T-cell (primary cell): ENCODE measurements around the gene CADM2. TPM values are rescaled to one million over a fixed set of nuclear protein-coding genes. Genes with fewer than 3 reads are reported as not detected.

ENCODE experiments used
- ATAC-seq, 4 experiments: fragments of 200-7000 bp in 3 of 4; fragments of 150-1000 bp in 1 of 4; cut with Tn5 transposase; replicated peaks in 1 of 4; 1 replicate in 3 of 4; 2 replicates in 1 of 4; pipeline ENCODE4 v1.10.0; 2021; ENCODE audit warnings: moderate library complexity in 3 of 4, mild to moderate bottlenecking in 2 of 4, moderate number of reproducible peaks in 1 of 4
- CTCF ChIA-PET, 2 donors: fragments of 300-600 bp; sonication (Branson Sonifier 250); formaldehyde crosslinking; loops; one replicate each; lab custom pipeline; 2022; ENCODE audit warnings: antibody characterized with exemption in 2 of 2; lab: Charles Lee
- POLR2A ChIA-PET, 2 donors: fragments of 300-600 bp; sonication (Branson Sonifier 250); formaldehyde crosslinking; loops; one replicate each; lab custom pipeline; 2022; ENCODE audit warnings: antibody characterized with exemption in 2 of 2; lab: Charles Lee
- DNase-seq, 35 experiments: peaks; one replicate each; pipeline versions ENCODE4 v3.0.0 to v3.0.0-alpha.2; 2013 to 2023
- H3K27ac ChIP-seq: one replicate; pipeline ENCODE4 v1.5.1; 2013; ENCODE audit warnings: low read length
- H3K27me3 ChIP-seq, 2 experiments: replicated peaks in 1 of 2; 1 replicate in 1 of 2; 2 replicates in 1 of 2; pipeline versions ENCODE4 v1.6.1 to v1.7.0; 2013; ENCODE audit warnings: low read length in 1 of 2, mixed read lengths in 1 of 2; ENCODE audit not compliant: control insufficient read depth in 2 of 2, insufficient read depth in 2 of 2; ENCODE audit errors: extremely low read depth in 1 of 2
- H3K36me3 ChIP-seq, 2 donors: 1 replicate in 1 of 2; 2 replicates in 1 of 2; pipeline versions ENCODE4 v1.6.1 to v1.7.0; 2013; ENCODE audit warnings: low read length in 1 of 2; ENCODE audit not compliant: control insufficient read depth in 2 of 2, insufficient read depth in 1 of 2; ENCODE audit errors: extremely low read depth in 1 of 2
- H3K4me1 ChIP-seq, 2 experiments: 1 replicate in 1 of 2; 2 replicates in 1 of 2; pipeline versions ENCODE4 v1.6.1 to v1.7.0; 2013; ENCODE audit warnings: low read length in 2 of 2, mixed read lengths in 1 of 2; ENCODE audit not compliant: insufficient read depth in 2 of 2, control insufficient read depth in 1 of 2; ENCODE audit errors: extremely low read depth in 1 of 2
- H3K4me3 ChIP-seq, 2 donors: 1 replicate in 1 of 2; 2 replicates in 1 of 2; pipeline versions ENCODE4 v1.5.1 to v1.7.0; 2013; ENCODE audit warnings: mild to moderate bottlenecking in 2 of 2, low read length in 1 of 2, moderate library complexity in 1 of 2; ENCODE audit not compliant: control insufficient read depth in 1 of 2; ENCODE audit errors: extremely low read depth in 1 of 2
- H3K9me3 ChIP-seq: 2 replicates; pipeline ENCODE4 v1.7.0; 2013
- H3K27ac Mint-ChIP-seq, 2 donors: one replicate each; pipeline ENCODE4 v1.8.0; 2020 to 2021; ENCODE audit warnings: mild to moderate bottlenecking in 2 of 2, mixed read lengths in 2 of 2
- H3K27me3 Mint-ChIP-seq, 2 donors: one replicate each; pipeline ENCODE4 v1.8.0; 2021 to 2022; ENCODE audit warnings: mixed read lengths in 2 of 2
- H3K36me3 Mint-ChIP-seq: one replicate; pipeline ENCODE4 v1.8.0; 2021; ENCODE audit warnings: mixed read lengths
- H3K4me1 Mint-ChIP-seq, 3 donors: one replicate each; pipeline ENCODE4 v1.8.0; 2020 to 2022; ENCODE audit warnings: mixed read lengths in 3 of 3, mild to moderate bottlenecking in 1 of 3
- H3K4me3 Mint-ChIP-seq, 3 donors: one replicate each; pipeline ENCODE4 v1.8.0; 2020 to 2022; ENCODE audit warnings: mild to moderate bottlenecking in 3 of 3, mixed read lengths in 3 of 3, moderate library complexity in 3 of 3
- H3K9me3 Mint-ChIP-seq, 3 donors: one replicate each; pipeline ENCODE4 v1.8.0; 2020 to 2022; ENCODE audit warnings: mixed read lengths in 3 of 3
- WGBS: methylation state at CpG from one replicate; pipeline ENCODE4 v1.1.5; 2013; ENCODE audit warnings: missing lambda C conversion rate; ENCODE audit not compliant: insufficient coverage; 5-methylcytosine and 5-hydroxymethylcytosine counted together
- total RNA-seq, 35 experiments: library from RNA in 6 of 35; stranded (reverse) in 6 of 35; fragments of 120-200 nt in 1 of 35; gene quantifications; one replicate each; pipeline versions ENCODE4 v1.2.1 to v1.2.4 and lab custom pipeline; 2013 to 2026

Gene CADM2
- total RNA-seq, 5 donors from 2014 or later (not counting 1 experiment from before 2014, with no cell fraction given): 0.23 to 0.25 TPM; not detected in 3

DNA sequence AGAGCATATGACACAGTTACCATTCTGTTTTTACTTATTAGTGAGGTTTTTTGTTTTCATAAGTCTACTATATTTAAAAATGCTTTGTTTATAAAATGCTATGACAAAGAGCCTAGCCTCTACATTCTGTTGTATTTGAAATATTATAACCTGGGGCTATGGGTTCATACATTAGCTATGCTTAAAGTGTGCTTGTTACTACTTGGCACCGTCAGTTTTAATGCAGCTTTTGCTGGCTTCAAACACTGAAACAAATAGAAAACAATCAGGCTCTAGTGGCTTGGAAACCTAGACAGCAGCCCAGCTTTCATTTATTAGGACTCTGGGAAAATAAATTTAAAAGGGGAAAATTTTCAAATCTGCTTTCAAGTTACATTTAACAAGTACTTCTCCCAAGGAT is 635.9 kb downstream of the CADM2 start:
- no peaks in the 10 kb centered on the region for H3K9me3 ChIP-seq
- no peak for DNase-seq
- CTCF ChIA-PET: no interaction called here
- no peaks in the 10 kb centered on the region for H3K4me1 Mint-ChIP-seq
- H3K4me1 ChIP-seq: no peaks in the 10 kb centered on the region
- H3K4me3 ChIP-seq: no peak overlapping the region
- H3K27ac Mint-ChIP-seq: no peak overlapping the region
- no peak overlapping the region for H3K27ac ChIP-seq
- H3K36me3 ChIP-seq: no peaks in the 10 kb centered on the region
- peaks cover 0 to 3% (median 0%) of the 10 kb centered on the region in 3 donors for H3K9me3 Mint-ChIP-seq
- H3K27me3 Mint-ChIP-seq: no peaks in the 10 kb centered on the region
- WGBS: no CpG with 5 or more reads among the region's 1 CpG
- no peaks in the 10 kb centered on the region for H3K36me3 Mint-ChIP-seq
- ATAC-seq: no peak
- H3K4me3 Mint-ChIP-seq: no peak overlapping the region
- no peaks in the 10 kb centered on the region for H3K27me3 ChIP-seq
- POLR2A ChIA-PET: no interaction called here

DNA sequence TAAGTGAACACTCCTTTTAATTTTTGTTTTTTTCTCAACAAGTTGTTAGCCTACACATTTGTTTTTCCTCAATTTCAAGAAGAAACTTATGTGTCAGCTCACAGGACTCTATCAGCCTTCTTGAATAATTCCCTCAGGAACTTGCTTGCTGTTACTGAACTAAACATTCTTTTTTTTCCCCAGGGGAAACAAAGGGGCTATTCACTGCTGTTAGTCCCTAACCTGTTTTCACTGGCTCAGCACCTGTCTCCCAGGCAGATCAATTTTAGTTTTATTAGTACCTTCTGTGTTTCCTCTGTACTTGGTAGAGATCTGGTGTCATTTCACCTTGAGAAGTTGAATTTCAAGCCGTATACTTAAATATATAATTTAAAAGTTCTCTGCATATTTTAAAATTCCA is 644.6 kb downstream of the CADM2 start:
- CTCF ChIA-PET: no interaction called here
- Histone ChIP-seq H3K9me3 (no peaks in the 10 kb centered on the region), H3K27me3 (no peaks in the 10 kb centered on the region), H3K4me1 (no peaks in the 10 kb centered on the region), H3K27ac (no peak overlapping the region), H3K4me3 (no peak overlapping the region), H3K36me3 (no peaks in the 10 kb centered on the region)
- no peak for ATAC-seq
- no peak for DNase-seq
- Mint-ChIP-seq H3K27me3 (no peaks in the 10 kb centered on the region), H3K4me3 (no peak overlapping the region), H3K27ac (no peak overlapping the region), H3K36me3 (no peaks in the 10 kb centered on the region), H3K9me3 (peaks cover 9 to 14% (median 12%) of the 10 kb centered on the region in 3 donors), H3K4me1 (no peaks in the 10 kb centered on the region)
- no CpG with 5 or more reads among the region's 1 CpG for WGBS
- POLR2A ChIA-PET: no interaction called here

DNA sequence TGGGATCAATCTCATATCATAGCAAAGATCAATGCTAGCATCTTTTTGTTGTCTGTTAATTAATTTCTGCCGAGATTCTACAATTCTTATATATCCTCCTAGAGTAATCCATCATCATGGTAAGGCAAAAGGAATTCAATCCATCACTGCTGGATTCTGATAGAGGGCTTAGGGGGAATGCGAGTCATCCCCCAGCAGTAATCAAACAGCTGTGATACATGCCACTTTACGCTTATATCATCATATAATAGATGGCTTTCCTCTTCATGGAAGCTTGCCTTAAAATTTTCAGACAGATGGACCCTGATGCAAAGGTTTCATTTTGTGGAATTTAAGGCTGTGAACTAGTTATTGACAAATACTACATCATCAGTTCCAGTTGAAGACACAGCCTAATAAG is 645.9 kb downstream of the CADM2 start:
- H3K4me3 Mint-ChIP-seq: no peak overlapping the region
- DNase-seq (no peak), ATAC-seq (no peak)
- no peaks in the 10 kb centered on the region for H3K36me3 Mint-ChIP-seq
- no peaks in the 10 kb centered on the region for H3K27me3 ChIP-seq
- H3K36me3 ChIP-seq: no peaks in the 10 kb centered on the region
- H3K4me1 ChIP-seq: no peaks in the 10 kb centered on the region
- POLR2A ChIA-PET: no interaction called here
- H3K9me3 ChIP-seq: no peaks in the 10 kb centered on the region
- no peak overlapping the region for H3K27ac ChIP-seq
- no peak overlapping the region for H3K4me3 ChIP-seq
- H3K4me1 Mint-ChIP-seq: no peaks in the 10 kb centered on the region
- CTCF ChIA-PET: no interaction called here
- H3K27me3 Mint-ChIP-seq: no peaks in the 10 kb centered on the region
- no CpG with 5 or more reads among the region's 3 CpGs for WGBS
- H3K27ac Mint-ChIP-seq: no peak overlapping the region
- peaks cover 12 to 20% (median 19%) of the 10 kb centered on the region in 3 donors for H3K9me3 Mint-ChIP-seq

GRCh38 chr3:85605066-85605465 is 646.3 kb downstream of the CADM2 start:
- Mint-ChIP-seq H3K4me1 (no peaks in the 10 kb centered on the region), H3K27ac (no peak overlapping the region), H3K27me3 (no peaks in the 10 kb centered on the region), H3K9me3 (peaks cover 12 to 20% (median 19%) of the 10 kb centered on the region in 3 donors), H3K4me3 (no peak overlapping the region), H3K36me3 (no peaks in the 10 kb centered on the region)
- WGBS: no CpG with 5 or more reads among the region's 2 CpGs
- Histone ChIP-seq H3K27me3 (no peaks in the 10 kb centered on the region), H3K27ac (no peak overlapping the region), H3K9me3 (no peaks in the 10 kb centered on the region), H3K4me1 (no peaks in the 10 kb centered on the region), H3K36me3 (no peaks in the 10 kb centered on the region), H3K4me3 (no peak overlapping the region)
- DNase-seq (no peak), ATAC-seq (no peak)
- ChIA-PET POLR2A (no interaction called here), CTCF (no interaction called here)

DNA sequence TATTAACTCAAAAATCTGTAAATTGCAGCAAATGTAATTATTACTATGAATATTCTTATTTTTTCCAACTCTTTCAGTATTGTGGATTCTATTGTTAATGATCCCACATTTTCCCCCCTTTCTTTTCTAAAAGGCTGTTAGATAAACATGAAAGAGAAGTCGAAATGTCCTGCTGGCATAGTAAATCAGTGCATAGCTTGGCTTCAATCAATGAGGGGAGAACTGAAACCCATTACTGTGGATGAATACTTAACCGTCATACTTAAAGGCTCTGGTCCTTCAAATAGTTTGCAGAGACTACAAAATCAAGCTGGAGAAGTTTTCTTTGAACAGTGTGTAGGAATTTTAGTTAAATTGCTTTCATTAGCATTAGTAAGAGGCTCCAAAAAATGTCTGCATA is 667.9 kb downstream of the CADM2 start:
- POLR2A ChIA-PET: no interaction called here
- Histone ChIP-seq H3K9me3 (no peaks in the 10 kb centered on the region), H3K27ac (no peak overlapping the region), H3K36me3 (no peaks in the 10 kb centered on the region), H3K4me1 (no peaks in the 10 kb centered on the region), H3K4me3 (no peak overlapping the region), H3K27me3 (no peaks in the 10 kb centered on the region)
- no CpG with 5 or more reads among the region's 2 CpGs for WGBS
- Mint-ChIP-seq H3K27me3 (no peaks in the 10 kb centered on the region), H3K27ac (no peak overlapping the region), H3K4me3 (no peak overlapping the region), H3K36me3 (no peaks in the 10 kb centered on the region), H3K9me3 (peaks cover 3 to 11% (median 11%) of the 10 kb centered on the region in 3 donors), H3K4me1 (no peaks in the 10 kb centered on the region)
- DNase-seq (no peak), ATAC-seq (no peak)
- CTCF ChIA-PET: no interaction called here

GRCh38 chr3:85627932-85628331 is 669.1 kb downstream of the CADM2 start:
- ATAC-seq (no peak), DNase-seq (no peak)
- POLR2A ChIA-PET: no interaction called here
- H3K4me3 Mint-ChIP-seq: no peak overlapping the region
- Histone ChIP-seq H3K9me3 (no peaks in the 10 kb centered on the region), H3K27me3 (no peaks in the 10 kb centered on the region), H3K36me3 (no peaks in the 10 kb centered on the region), H3K4me1 (no peaks in the 10 kb centered on the region), H3K4me3 (no peak overlapping the region), H3K27ac (no peak overlapping the region)
- no peak overlapping the region for H3K27ac Mint-ChIP-seq
- CTCF ChIA-PET: no interaction called here
- H3K36me3 Mint-ChIP-seq: no peaks in the 10 kb centered on the region
- H3K27me3 Mint-ChIP-seq: no peaks in the 10 kb centered on the region
- no peaks in the 10 kb centered on the region for H3K4me1 Mint-ChIP-seq
- peaks cover 8 to 13% (median 10%) of the 10 kb centered on the region in 3 donors for H3K9me3 Mint-ChIP-seq
- no CpG with 5 or more reads among the region's 5 CpGs for WGBS

- H3K27me3 ChIP-seq: no peaks in the 10 kb centered on the region
- no peak overlapping the region for H3K27ac Mint-ChIP-seq
- no peaks in the 10 kb centered on the region for H3K4me1 ChIP-seq
- ATAC-seq (no peak), DNase-seq (no peak)
- WGBS: no CpG with 5 or more reads among the region's 1 CpG
- no peaks in the 10 kb centered on the region for H3K4me1 Mint-ChIP-seq
- no peak overlapping the region for H3K27ac ChIP-seq
- peaks cover 5 to 12% (median 10%) of the 10 kb centered on the region in 3 donors for H3K9me3 Mint-ChIP-seq
- POLR2A ChIA-PET: no interaction called here
- no peaks in the 10 kb centered on the region for H3K9me3 ChIP-seq
- no peaks in the 10 kb centered on the region for H3K27me3 Mint-ChIP-seq
- H3K4me3 ChIP-seq: no peak overlapping the region
- H3K36me3 ChIP-seq: no peaks in the 10 kb centered on the region
- H3K4me3 Mint-ChIP-seq: no peak overlapping the region
- no peaks in the 10 kb centered on the region for H3K36me3 Mint-ChIP-seq
- CTCF ChIA-PET: no interaction called here
Observed at GRCh38 chr3:85631070-85631469, 672.3 kb downstream of the CADM2 start.
